Prostate gland (tissue), 2 donors: ENCODE results near the gene EAPP. TPM values are rescaled to one million over a fixed set of nuclear protein-coding genes. Genes with fewer than 3 reads are reported as not detected.

ENCODE experiments used
- DNase-seq: peaks from one replicate; pipeline ENCODE4 v3.0.0-alpha.2; 2019; ENCODE audit warnings: low spot score
- H3K27ac ChIP-seq, 2 donors: fragments of 200-600 bp; sonication (generic); 2 replicates each; pipeline ENCODE4 v1.5.1; 2017 to 2019
- H3K27me3 ChIP-seq: fragments of 200-600 bp; sonication (generic); replicated peaks from 2 replicates; pipeline ENCODE4 v1.5.1; 2019; ENCODE audit not compliant: insufficient read depth
- H3K36me3 ChIP-seq, 2 donors: fragments of 200-600 bp; sonication (generic); 1 replicate in 1 of 2; 2 replicates in 1 of 2; pipeline versions ENCODE4 v1.5.1 to v1.8.1; 2017 to 2019
- H3K4me1 ChIP-seq: fragments of 200-600 bp; sonication (generic); replicated peaks from 2 replicates; pipeline ENCODE4 v1.5.1; 2019
- H3K4me3 ChIP-seq, 2 donors: fragments of 200-600 bp; sonication (generic); 2 replicates each; pipeline ENCODE4 v1.5.1; 2017 to 2019
- H3K9me3 ChIP-seq: fragments of 200-600 bp; sonication (generic); 2 replicates; pipeline ENCODE4 v1.5.1; 2017
- POLR2A ChIP-seq: fragments of 450-650 bp; IDR thresholded peaks from one replicate; pipeline ENCODE4 v1.6.1; 2016; ENCODE audit warnings: antibody characterized with exemption, mild to moderate bottlenecking
- POLR2AphosphoS5 ChIP-seq: sonication (generic); formaldehyde crosslinking; IDR thresholded peaks from one replicate; pipeline ENCODE4 v1.6.1; 2017; ENCODE audit warnings: antibody characterized with exemption
- WGBS: methylation state at CpG from one replicate; pipeline ENCODE4 v1.1.5; 2018; 5-methylcytosine and 5-hydroxymethylcytosine counted together
- intact Hi-C: fragments of 100-400 bp; cut with DNase I; formaldehyde crosslinking; loops from one replicate; pipeline ENCODE4 v1.14.2; 2022
- total RNA-seq, 2 donors: library from RNA; depleted of rRNA; stranded (reverse); fragments of >200 nt; gene quantifications; one replicate each; pipeline ENCODE4 v1.1.0, GENCODE V29; 2016
- TF ChIP-seq, protein P1 (sequence below), 4 experiments: fragments of 200-600 bp in 2 of 4; fragments of 450-650 bp in 2 of 4; sonication (generic) in 2 of 4; IDR thresholded peaks; 1 replicate in 3 of 4; 2 replicates in 1 of 4; pipeline ENCODE4 v1.5.1; 2016 to 2019; ENCODE audit warnings: antibody characterized with exemption in 4 of 4, mild to moderate bottlenecking in 2 of 4, moderate library complexity in 2 of 4

Gene EAPP
- total RNA-seq, 2 donors from 2014 or later: 41.6 to 52.6 TPM

- no peak overlapping the region for H3K4me3 ChIP-seq
- TF ChIP-seq POLR2A: no peak
- TF ChIP-seq POLR2AphosphoS5: no peak
- TF ChIP-seq, protein P1, sequence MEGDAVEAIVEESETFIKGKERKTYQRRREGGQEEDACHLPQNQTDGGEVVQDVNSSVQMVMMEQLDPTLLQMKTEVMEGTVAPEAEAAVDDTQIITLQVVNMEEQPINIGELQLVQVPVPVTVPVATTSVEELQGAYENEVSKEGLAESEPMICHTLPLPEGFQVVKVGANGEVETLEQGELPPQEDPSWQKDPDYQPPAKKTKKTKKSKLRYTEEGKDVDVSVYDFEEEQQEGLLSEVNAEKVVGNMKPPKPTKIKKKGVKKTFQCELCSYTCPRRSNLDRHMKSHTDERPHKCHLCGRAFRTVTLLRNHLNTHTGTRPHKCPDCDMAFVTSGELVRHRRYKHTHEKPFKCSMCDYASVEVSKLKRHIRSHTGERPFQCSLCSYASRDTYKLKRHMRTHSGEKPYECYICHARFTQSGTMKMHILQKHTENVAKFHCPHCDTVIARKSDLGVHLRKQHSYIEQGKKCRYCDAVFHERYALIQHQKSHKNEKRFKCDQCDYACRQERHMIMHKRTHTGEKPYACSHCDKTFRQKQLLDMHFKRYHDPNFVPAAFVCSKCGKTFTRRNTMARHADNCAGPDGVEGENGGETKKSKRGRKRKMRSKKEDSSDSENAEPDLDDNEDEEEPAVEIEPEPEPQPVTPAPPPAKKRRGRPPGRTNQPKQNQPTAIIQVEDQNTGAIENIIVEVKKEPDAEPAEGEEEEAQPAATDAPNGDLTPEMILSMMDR (IDR thresholded peaks at IDR 0.05): no peak
- H3K27me3 ChIP-seq: no peaks in the 10 kb centered on the region
- H3K9me3 ChIP-seq: no peaks in the 10 kb centered on the region
- no peak overlapping the region for H3K27ac ChIP-seq
- DNase-seq: no peak
- H3K4me1 ChIP-seq: no peaks in the 10 kb centered on the region
- 85% methylated on average over 5 of the region's 6 CpGs for WGBS
- H3K36me3 ChIP-seq: no peaks in the 10 kb centered on the region
- intact Hi-C loops: no loop called here
These were observed 64.3 kb downstream of the EAPP start for GRCh38 chr14:34475163-34475562.

- TF ChIP-seq POLR2A: no peak
- TF ChIP-seq, protein P1 (IDR thresholded peaks at IDR 0.05): no peak
- no peak for TF ChIP-seq POLR2AphosphoS5
- H3K27ac ChIP-seq: no peak overlapping the region
- no peak for DNase-seq
- no peak overlapping the region for H3K4me3 ChIP-seq
- WGBS: 89% methylated on average over 2 of the region's 2 CpGs
- intact Hi-C loops: no loop called here
- H3K9me3 ChIP-seq: no peaks in the 10 kb centered on the region
- H3K36me3 ChIP-seq: no peaks in the 10 kb centered on the region
- no peaks in the 10 kb centered on the region for H3K4me1 ChIP-seq
- H3K27me3 ChIP-seq: no peaks in the 10 kb centered on the region
These were observed 65.3 kb downstream of the EAPP start for GRCh38 chr14:34474187-34474679.

- H3K27ac ChIP-seq: no peak overlapping the region
- no peak for TF ChIP-seq POLR2AphosphoS5
- TF ChIP-seq POLR2A: no peak
- TF ChIP-seq, protein P1 (IDR thresholded peaks at IDR 0.05): no peak
- 75% methylated on average over 6 of the region's 6 CpGs for WGBS
- DNase-seq: no peak
- no peaks in the 10 kb centered on the region for H3K27me3 ChIP-seq
- H3K9me3 ChIP-seq: no peaks in the 10 kb centered on the region
- no peaks in the 10 kb centered on the region for H3K36me3 ChIP-seq
- intact Hi-C loops: no loop called here
- no peaks in the 10 kb centered on the region for H3K4me1 ChIP-seq
- H3K4me3 ChIP-seq: no peak overlapping the region
These were observed 66.7 kb downstream of the EAPP start for GRCh38 chr14:34472706-34473279.

GRCh38 chr14:34470319-34470718 lies 69.2 kb downstream of the EAPP start:
- H3K27me3 ChIP-seq: no peaks in the 10 kb centered on the region
- no peaks in the 10 kb centered on the region for H3K36me3 ChIP-seq
- TF ChIP-seq, protein P1 (IDR thresholded peaks at IDR 0.05): no peak
- TF ChIP-seq POLR2AphosphoS5 (no peak), POLR2A (no peak)
- no peaks in the 10 kb centered on the region for H3K9me3 ChIP-seq
- no peak overlapping the region for H3K4me3 ChIP-seq
- H3K27ac ChIP-seq: no peak overlapping the region
- no peaks in the 10 kb centered on the region for H3K4me1 ChIP-seq
- DNase-seq: no peak
- intact Hi-C loops: no loop called here

- Histone ChIP-seq H3K4me1 (no peaks in the 10 kb centered on the region), H3K36me3 (no peaks in the 10 kb centered on the region), H3K9me3 (no peaks in the 10 kb centered on the region), H3K4me3 (no peak overlapping the region), H3K27ac (no peak overlapping the region), H3K27me3 (no peaks in the 10 kb centered on the region)
- intact Hi-C loops: no loop called here
- no peak for DNase-seq
- WGBS: 95% methylated on average over 2 of the region's 2 CpGs
- TF ChIP-seq POLR2A: no peak
- TF ChIP-seq, protein P1 (IDR thresholded peaks at IDR 0.05): no peak
These were observed 72.8 kb downstream of the EAPP start for GRCh38 chr14:34466691-34467090.
